GM19240 (cell line): Measurements from ENCODE around the gene MAPT.
"Not testable (repeated sequence)": the region's sequence is repeated elsewhere in the genome, so short reads cannot be mapped to it uniquely, and the experiment has no call there.

Experiments used
- DNase-seq: peaks from one replicate; pipeline ENCODE4 v3.0.0; 2011; ENCODE audit warnings: low spot score; ENCODE audit not compliant: insufficient read length

Gene MAPT

DNA sequence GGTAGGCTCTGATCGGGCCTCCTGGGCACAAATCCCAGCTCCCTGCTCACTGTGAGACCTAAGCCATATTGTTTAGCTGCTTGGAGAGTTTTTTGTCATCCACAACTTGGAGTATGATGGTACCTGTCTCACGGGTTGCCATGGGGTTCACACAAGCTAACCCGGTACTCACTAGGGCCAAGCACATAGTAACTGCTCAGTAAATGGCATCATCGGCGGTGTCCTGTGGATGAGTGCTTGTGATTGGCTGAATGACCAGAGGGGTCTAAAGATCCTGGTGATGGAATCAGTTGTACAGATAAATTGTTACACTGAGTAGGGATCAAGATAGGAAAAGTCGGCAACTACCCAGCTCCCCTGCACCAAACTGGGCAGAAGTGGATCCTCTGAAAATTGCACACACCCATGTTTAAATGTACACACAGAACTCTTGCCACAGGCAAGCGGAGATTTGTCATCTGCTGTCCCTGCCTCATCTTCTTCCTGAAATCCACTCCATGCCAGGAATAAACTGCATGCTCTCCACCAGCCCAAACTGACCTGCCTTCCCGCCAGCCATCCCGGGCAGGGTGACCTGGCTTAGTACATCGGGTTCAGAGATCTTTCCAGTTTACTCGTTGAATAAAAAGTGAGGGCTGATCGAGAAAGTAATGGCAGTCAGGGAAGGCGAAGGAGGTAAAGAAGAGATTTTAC, 6.5 kb downstream of the MAPT start:
- DNase-seq, result no peak

DNA sequence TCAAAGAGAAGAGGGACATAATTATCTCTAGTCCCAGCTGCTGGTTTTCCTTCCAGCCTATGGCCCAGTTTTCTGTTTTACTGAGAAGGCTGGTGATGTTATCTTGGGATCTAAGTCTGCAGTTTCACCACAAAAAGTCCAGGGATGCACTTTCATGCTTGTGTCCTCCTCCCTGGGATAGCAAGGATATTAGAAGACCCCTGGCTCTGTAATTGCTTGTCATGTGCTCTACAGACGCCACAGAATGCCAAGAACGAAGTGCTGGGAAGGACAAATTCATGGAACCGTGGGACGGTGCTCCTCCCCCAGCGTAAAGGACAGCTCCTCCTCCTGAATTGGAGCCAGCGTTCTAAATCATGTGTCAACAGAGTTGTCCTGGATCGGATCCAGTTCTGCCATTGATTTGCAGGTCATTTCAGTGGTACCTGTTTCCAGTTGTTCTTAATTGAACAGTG, 8.6 kb downstream of the MAPT start:
- DNase-seq, result no peak

DNA sequence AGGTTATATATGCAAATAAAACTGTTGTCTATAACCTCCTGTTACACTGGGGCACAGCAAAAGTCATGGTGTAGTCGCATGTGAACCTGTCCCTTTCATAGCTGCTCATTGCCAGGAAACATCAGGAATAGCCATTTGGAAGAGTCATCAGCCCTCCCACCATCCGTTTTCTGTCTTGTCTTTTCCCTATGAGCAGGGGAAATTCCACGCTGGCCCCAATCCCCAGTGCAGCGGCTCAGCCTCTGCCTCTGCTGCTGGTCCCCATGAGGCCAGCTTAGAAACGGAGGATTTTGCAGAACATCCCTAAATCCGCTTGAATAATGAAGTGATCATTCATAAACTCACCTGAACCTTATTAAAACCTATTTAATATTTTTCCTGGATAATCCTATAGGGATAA, 10.5 kb downstream of the MAPT start:
- no peak for DNase-seq

DNA sequence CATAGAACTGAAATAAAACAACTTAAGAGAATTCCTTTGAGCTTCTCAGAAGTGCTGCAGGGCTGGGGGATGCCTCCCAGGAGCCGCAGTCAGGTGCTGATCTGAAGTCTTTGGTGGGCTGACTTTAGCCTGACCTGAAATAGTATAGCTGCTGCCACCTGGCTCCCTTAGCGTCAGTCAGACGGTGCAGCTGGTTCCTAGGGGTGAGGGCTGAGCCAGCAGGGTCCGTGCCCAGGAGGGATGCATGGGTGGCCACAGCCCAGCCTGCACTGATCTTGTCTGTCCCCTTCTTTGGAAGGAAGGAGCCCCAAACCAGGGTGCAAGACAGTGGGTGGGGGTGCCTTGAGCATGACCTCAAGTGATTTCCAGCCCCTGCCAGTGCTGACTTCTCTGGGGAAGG, 11.5 kb downstream of the MAPT start:
- no peak for DNase-seq

DNA sequence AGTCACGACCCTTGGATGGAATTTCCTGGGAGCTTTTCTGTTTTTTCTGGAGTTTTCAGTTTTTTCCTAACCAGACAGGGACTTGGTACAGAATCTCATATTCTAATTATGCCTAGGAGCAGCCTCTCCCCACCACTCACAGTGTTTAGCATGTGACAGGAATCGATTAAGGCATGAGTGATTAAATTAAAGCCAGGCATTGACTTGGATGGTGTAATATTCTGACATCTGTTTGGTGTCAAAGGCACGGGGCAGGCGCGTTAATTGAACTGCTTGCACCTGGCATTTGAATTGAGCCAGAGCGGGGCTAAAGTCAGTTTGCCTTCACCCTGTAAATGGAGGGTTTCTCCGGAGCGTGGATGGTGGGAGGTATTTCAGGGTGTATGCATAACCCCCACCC, 11.9 kb downstream of the MAPT start:
- no peak for DNase-seq

DNA sequence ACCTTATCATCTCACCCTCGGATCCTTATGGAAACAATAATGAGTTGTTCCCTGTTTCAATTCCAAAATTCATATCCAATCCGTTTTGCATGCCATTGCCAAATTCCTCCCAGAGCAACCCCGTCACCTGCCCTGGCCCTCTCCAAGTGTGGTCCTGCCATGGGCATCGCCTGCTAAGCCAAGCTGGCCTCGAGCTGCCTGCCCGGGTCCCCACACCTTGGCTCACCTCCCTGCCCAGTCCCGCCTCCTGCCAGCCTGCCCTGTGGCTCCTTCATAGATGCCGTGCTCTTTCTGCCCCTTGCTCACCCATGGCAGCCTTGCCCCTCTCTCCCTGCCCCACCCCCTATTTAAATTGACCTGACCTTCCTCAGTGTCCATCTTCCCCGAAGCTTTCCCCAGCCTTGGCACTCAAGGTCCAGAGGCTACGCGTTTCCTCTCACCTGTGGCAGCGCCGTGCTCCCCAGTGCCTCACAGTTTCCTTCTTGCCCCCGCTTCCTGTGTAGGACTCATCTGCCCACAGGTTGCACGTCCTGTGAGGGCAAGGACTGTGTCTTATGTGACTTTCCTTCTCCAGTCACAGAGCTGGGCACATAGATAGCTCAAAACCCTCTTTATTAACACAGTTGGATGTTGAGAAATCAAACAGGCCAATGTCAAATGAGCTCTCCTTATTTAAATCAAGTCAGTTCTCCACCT, 12.7 kb downstream of the MAPT start:
- no peak for DNase-seq

DNA sequence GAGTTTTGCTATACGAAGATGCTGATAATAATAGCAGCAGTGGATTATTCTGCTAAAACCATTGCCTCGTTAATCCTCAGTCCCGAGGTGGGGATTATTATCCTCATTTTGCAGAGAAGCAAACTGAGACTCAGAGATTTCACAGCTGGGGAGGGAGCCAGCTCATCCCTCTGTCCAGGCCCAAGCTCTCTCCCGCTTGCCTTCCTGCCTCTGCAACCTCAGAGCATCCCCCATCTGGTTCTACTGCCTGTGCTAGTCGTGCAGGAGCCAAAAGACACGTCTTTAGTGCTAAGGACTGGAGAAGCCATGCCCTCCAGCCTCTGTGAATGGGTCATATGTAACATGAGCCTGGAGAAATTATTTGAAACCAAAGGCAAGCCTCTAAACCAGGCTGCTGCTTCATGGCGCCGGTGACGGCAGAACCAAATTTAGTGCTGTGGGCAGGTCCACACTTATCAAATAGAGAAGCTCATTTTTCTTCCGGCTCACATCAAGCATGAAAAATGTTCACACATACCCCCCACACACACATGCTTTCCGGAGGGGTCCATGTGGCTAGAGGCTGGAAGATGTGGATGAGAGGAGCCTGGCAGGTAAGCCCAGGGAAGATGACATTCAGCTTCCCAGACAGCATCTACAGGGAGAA, 13.5 kb downstream of the MAPT start:
- no peak for DNase-seq

DNA sequence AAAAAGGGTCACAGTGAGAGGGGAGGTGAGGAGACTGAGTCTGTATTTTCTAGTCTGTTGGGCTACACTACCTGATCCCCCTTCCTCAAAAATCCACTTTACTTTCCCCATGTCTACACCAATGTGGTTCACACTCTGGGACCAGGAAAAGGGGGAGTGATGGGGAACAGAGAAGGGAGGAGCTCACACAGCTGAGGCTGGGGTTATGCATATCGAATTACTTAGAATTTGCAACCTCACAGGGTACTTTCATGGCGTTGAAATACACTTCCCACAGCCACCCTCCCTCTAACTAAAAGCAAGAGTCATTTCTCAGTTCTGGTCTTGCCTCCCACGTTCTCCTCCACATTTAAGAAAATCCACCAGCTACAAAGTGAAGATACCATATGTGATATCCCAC, 14.1 kb downstream of the MAPT start:
- no peak for DNase-seq

DNA sequence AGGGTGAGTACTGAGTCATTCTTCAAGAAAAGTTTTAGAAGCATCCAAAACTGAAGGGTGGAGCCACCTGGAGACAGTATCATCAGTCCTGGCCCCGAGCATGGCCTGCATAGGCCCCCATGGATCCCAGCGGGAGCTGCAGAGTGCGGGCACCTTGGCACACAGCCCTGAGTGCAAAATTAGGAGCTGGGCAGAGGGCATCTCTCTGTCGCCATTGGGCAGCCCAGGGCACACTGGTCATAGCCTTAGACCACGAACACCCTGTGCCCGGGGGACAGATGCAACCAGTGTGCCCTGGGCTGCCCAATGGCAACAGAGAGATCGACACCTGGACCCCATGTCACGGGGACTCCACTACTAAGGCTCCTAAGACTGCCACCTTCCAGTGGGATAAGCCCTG, 14.6 kb downstream of the MAPT start:
- no peak for DNase-seq

DNA sequence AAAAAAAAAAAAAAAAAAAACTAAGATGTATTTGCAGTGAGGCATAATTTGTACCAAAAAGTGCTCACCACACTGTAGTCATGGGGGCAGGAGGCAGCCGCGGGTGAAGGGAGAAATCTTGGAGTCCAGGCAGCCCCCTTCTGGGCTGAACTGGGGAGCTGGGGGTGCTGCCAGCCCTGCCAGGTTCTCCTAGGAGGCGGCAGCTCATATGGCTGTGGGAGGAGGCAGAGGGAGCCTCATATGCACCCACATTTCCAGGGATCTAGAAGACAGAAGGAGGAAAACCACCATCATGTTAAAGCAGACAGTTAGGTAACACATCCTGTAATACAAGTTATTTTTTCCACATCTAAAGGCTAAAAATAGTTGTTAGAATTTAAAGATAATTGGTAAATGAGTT, 16.3 kb downstream of the MAPT start:
- no peak for DNase-seq

DNA sequence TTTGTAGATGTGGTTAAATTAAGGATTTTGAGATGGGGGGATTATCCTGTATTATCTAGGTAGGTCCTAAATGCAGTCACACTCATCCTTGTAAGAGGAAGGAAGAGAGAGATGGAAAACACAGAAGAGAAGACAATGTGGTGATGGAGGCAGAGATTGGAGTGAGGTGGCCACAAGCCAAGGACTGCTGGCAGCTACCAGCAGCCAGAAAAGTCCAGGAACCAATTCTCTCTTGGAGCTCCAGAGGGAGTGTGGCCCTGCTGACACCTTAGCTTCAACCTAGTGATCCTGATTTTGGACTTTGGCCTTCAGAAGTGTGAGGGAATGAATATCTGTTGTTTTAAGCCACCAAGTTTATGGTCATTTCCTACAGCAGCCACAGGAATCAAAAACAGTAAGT, 18.0 kb downstream of the MAPT start:
- no peak for DNase-seq

DNA sequence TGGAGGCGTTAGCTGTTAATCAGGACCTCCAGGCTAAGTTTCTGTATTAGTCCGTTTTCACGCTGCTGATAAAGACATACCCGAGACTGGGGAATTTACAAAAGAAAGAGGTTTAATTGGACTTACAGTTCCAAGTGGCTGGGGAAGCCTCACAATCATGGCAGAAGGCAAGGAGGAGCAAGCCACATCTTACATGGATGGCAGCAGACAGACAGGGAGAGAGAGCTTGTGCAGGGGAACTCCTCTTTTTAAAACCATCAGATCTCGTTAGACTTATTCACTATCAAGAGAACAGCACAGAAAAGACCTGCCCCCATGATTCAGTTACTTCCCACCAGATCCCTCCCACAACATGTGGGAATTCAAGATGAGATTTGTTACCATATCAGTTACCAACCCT, 18.7 kb downstream of the MAPT start:
- not testable (repeated sequence) for DNase-seq

DNA sequence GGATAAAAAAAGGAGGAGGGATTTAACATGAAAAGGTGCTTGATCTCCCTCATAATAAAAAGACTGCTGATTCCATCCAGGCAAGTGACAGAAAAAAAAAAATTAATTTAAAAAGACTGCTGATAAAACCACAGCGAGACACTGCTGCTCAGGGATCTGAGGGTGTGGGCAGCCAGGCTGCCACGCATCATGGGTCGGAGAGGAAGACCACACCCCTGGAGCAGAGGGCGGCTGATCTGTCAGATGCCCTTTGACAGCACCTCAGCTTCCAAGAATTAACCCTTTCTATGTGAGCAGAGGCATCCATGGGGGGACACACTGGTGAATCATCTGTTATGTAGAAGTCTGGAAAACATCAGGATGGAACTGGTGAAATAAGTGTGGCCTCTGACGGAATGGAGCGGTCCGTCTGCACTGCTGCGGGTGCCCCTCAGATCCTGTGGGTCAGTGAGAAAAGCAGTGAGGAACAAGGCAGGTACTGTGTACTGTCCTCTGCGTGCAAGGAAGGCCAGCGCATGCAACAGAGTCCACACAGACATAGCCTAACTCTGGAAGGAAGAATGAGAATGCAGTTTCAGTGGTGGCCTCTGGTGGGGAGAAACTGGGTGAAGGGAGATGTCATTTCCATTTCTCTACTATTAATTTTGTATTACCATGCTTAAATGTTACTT, 19.8 kb downstream of the MAPT start:
- no peak for DNase-seq

DNA sequence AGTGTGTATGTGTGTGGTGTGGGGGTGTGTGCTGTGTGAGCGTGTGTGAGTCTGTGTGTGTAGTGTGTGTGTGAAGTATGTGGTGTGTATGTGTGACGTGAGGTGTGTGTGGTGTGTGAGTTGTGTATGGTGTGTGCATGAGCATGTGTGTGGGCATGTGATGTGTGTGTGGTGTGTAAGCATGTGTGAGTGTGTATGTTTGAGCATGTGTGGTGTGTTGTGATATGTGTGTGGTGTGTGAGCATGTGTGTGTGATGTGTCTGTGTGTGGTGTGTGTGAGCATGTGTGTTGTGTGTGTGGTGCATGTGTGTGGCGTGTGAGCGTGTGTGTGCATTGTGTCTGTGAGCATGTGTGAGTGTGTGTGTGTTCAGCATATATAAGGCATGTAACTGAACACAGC, 20.9 kb downstream of the MAPT start:
- no peak for DNase-seq

DNA sequence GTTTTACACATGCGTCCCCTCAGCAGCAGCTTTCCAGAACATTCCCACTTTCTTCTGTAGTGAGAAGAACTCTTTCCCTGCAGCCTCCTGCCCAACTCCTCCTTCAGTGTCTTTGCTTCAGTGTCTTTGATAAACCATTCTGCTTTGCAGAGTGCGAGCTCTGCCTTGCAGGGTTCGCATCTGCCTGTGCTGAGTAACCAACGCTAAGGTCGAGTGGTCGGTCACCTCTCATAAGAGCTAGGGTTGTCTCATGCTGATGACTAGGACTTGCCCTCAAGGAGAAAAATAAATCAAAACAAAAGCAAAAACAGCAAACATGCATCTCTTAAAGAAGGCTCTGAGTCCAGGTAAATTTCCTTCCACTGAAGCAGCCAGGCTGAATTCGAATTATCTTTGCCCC, 22.7 kb downstream of the MAPT start:
- no peak for DNase-seq

DNA sequence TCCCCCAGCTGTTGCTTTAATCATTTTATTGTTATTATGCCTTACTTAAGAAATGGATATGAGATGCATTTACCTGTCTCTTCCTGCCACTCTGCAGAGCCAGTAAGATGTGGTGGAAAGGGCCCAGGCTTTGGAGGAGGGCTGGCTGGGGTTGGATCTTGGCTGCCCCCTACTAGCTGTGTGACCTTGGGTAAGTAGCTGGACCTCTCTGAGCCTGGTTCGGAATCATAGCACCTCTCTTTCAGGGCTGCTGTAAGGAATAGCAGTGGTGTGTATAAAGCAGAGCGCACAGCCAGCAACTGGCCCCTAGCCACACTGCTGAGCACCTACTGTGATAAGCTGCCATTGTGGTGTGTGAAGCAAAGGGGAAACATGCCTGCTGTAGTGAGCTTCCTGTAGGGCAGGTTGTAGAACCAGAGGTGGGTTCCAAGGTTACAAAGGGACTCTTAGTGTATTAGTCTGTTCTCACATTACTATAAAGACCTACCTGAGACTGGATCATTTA, 23.9 kb downstream of the MAPT start:
- no peak for DNase-seq

DNA sequence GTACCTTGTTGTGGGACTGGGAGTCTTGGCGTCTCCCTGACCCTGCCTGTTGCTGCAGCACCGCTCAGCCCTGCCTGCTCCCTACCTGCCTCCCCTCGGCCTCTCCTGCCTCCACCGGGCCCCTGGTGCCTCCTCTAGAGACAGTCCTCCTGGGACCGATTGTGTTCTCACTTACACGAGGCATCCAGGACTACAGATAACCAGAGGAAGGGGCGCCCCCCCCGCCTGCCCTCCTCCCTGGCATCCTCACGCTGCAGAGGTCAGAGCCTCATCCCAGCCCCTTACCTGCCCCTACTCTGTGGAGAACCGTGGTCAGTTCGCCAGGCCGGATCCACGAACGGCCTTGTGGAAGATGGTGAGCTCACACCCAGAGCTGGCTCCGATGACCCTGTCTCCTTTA, 24.8 kb downstream of the MAPT start:
- no peak for DNase-seq

DNA sequence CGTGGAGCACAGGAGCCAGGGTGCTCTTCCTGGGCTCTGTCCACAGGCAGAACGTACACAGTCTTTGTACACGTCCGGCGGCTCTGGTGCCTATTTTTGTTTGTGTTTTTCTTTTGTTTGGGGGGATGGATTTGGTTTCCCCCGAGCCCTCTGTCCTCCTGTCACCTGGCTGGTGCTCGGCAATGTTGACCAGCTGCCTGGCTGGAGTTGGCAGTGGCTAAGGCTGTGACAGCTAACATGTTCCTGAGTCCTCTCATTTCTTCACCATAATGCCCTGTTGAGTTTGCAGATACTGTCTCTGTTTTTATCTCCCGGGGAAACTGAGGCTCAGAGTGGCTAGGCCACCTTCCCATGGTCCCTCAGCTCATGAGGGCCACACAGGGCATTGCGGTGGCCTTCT, 25.7 kb downstream of the MAPT start:
- no peak for DNase-seq

DNA sequence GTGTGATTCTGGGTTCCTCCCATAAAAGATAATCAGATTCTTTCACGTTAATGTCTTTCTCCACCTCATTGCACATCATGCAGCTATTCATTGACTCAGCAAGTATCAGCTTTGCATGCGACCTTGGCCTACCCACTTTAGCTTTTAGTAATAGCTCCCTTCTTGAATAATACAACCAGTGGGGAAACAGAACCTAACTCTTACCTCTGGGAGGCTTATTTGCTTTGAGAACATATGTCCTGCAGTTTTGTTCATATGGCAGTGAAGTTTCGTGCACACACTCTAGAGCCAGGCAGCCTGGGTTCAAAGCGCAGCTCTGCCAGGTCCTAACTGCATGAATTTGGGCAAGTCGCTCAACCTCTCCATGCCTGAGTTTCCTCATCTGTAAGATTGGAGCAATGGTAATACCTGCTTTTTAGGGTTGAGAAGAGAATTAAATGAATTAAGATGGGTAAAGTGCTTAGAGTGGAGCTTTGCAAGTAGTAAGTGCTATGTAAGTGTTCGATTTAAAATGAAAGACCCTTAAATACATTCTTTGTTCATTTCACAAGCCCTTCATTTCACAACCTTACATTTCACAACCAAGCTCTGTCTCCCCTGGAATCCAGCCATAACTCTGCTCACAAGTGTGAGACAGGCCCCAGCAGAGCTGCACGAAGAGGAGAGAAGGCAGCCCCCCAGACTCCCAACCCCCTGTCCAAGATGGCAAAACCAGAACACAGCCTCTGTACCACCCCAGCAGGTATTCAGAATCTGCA, 29.3 kb downstream of the MAPT start:
- DNase-seq, result no peak

DNA sequence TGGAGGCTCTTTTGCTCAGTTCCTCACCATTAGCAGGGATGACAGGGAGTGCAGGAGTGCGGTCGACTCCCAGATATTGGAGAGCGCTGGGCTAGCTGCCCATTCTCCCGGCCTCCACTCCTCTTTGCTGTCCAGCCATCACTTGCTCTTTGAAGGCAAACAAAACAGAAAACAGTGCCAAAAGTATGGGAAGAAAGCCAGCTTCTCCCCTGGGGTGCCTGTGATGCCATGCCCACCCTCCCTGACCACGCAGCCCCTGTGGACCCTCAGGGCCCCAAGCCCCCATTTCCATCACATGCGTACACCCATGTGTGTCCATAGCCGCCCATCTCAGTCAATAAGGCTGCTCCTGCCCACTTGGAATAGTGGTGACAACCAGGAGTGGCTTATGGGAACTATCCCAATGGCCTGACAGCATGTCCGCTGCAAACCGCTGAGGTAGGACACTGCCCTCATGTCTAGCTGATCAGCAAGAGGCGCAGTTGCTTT, 30.0 kb downstream of the MAPT start:
- no peak for DNase-seq

DNA sequence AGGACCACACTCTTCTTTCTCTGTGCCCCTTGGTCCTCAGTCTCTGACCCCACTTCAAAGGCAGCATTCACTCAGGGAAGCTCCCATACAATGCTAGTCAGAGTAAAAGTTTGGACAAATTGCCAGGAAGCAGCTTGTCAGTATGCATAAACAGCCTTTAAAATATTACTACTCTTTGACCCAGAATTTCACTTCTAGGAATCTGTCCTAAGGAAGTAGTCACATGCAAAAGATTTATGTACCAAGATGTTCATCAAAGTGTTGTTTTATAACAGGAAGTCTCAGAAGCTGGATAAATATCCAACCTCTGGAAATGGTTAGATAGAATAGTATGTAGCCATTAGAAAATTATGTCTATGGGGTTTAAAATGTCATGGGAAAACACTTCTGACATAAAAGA, 31.0 kb downstream of the MAPT start:
- no peak for DNase-seq
